OCI-LY7 (cell line): ENCODE measurements around the gene STK10. TPM values are rescaled to one million over a fixed set of nuclear protein-coding genes. Genes with fewer than 3 reads are reported as not detected.

Experiments
- BruUV-seq: library from RNA; stranded (reverse); fragments of 400-500 nt; replicated peaks from 2 replicates; lab custom pipeline; 2021; lab: Mats Ljungman, UMichigan
- CTCF ChIA-PET: fragments of 300-600 bp; sonication (Branson Sonifier 250); formaldehyde crosslinking; loops from one replicate; lab custom pipeline; 2022; ENCODE audit warnings: antibody characterized with exemption; ENCODE audit not compliant: unreplicated experiment; lab: Charles Lee
- POLR2A ChIA-PET: fragments of 300-600 bp; sonication (Branson Sonifier 250); formaldehyde crosslinking; loops from one replicate; lab custom pipeline; 2022; ENCODE audit warnings: antibody characterized with exemption; lab: Charles Lee
- DNase-seq: peaks from one replicate; pipeline ENCODE4 v3.0.0-alpha.2; 2015; ENCODE audit warnings: low spot score
- H2AFZ ChIP-seq: fragments of 200-600 bp; sonication (generic), shearing (Covaris generic); 2 replicates; pipeline ENCODE4 v1.6.1; 2014; ENCODE audit warnings: mild to moderate bottlenecking, antibody characterized with exemption, low read length, moderate library complexity
- H3K27ac ChIP-seq: fragments of 200-600 bp; sonication (generic); 2 replicates; pipeline ENCODE4 v1.5.1; 2014; ENCODE audit warnings: mixed run types, low read depth, mild to moderate bottlenecking, moderate library complexity, low read length, inconsistent platforms; ENCODE audit not compliant: poor library complexity, severe bottlenecking
- H3K36me3 ChIP-seq: fragments of 200-600 bp; sonication (generic); 2 replicates; pipeline ENCODE4 v1.6.1; 2014; ENCODE audit warnings: mild to moderate bottlenecking, antibody characterized with exemption, low read length, moderate library complexity, mixed read lengths; ENCODE audit not compliant: insufficient read depth
- H3K4me1 ChIP-seq: fragments of 200-600 bp; sonication (generic); 2 replicates; pipeline ENCODE4 v1.5.1; 2014; ENCODE audit warnings: mild to moderate bottlenecking, low read length; ENCODE audit not compliant: insufficient read depth, poor library complexity, severe bottlenecking
- H3K4me2 ChIP-seq: fragments of 200-600 bp; sonication (generic); 2 replicates; pipeline ENCODE4 v1.6.1; 2014; ENCODE audit warnings: mild to moderate bottlenecking, low read length
- H3K4me3 ChIP-seq: fragments of 200-600 bp; sonication (generic); 2 replicates; pipeline ENCODE4 v1.5.1; 2014; ENCODE audit warnings: mild to moderate bottlenecking, low read depth, low read length; ENCODE audit not compliant: poor library complexity, severe bottlenecking
- H3K79me2 ChIP-seq: fragments of 200-600 bp; sonication (generic); 2 replicates; pipeline ENCODE4 v1.6.1; 2016; ENCODE audit warnings: low read depth, mild to moderate bottlenecking, low read length, moderate library complexity, mixed read lengths; ENCODE audit not compliant: insufficient read depth
- H3K9me2 ChIP-seq: fragments of 200-600 bp; sonication (generic); 2 replicates; pipeline ENCODE4 v1.6.1; 2016; ENCODE audit warnings: mild to moderate bottlenecking, low read length, mixed read lengths; ENCODE audit not compliant: insufficient read depth
- H3K9me3 ChIP-seq: fragments of 200-600 bp; sonication (generic); 2 replicates; pipeline ENCODE4 v1.6.1; 2014; ENCODE audit warnings: mild to moderate bottlenecking, mixed run types, low read length, mixed read lengths
- H4K20me1 ChIP-seq: fragments of 200-600 bp; sonication (generic); 2 replicates; pipeline ENCODE4 v1.6.1; 2014; ENCODE audit warnings: mild to moderate bottlenecking, antibody characterized with exemption, low read length, moderate library complexity, mixed read lengths; ENCODE audit not compliant: insufficient read depth
- CTCF ChIP-seq: fragments of 200-600 bp; sonication (generic); conservative IDR thresholded peaks from 2 replicates; pipeline ENCODE4 v1.5.1; 2014; ENCODE audit warnings: mild to moderate bottlenecking, antibody characterized with exemption, low read length, moderate library complexity, mixed read lengths
- EZH2phosphoT487 ChIP-seq: fragments of 200-600 bp; sonication (generic); IDR thresholded peaks from 2 replicates; pipeline ENCODE4 v1.6.1; 2018; ENCODE audit warnings: low read depth, borderline replicate concordance, mild to moderate bottlenecking, mixed run types, antibody characterized with exemption, low read length, moderate library complexity, mixed read lengths
- intact Hi-C: fragments of 100-400 bp; cut with micrococcal nuclease; formaldehyde crosslinking; loops from one replicate; pipeline ENCODE4 v1.10.0; 2022; ENCODE audit not compliant: unreplicated experiment
- total RNA-seq, 2 experiments: library from RNA; depleted of rRNA in 1 of 2; stranded (reverse); fragments of >200 nt in 1 of 2; shearing (Covaris generic) in 1 of 2; gene quantifications; 2 replicates each; pipeline ENCODE4 v1.2.3, GENCODE V29; 2014 to 2022

The STK10 gene
- total RNA-seq, 2 experiments from 2014 or later, result 53.7 to 89.7 TPM

- no peaks in the 10 kb centered on the region; the same call in 1 of the 2 replicates for H3K9me3 ChIP-seq
- H4K20me1 ChIP-seq, result no peaks in the 10 kb centered on the region
- ChIA-PET CTCF (interaction anchor here (0.6 to 0.9 kb wide), 2 partner anchors 9 to 13 kb away, joined by 3 to 4 read pairs; no protein-coding TSS in a partner anchor), POLR2A (interaction anchor here (0.6 to 2.7 kb wide), 6 partner anchors 8 to 1712 kb away, joined by 3 to 16 read pairs (median 4); partner anchors contain the start of gene STK10)
- peak; percentile 61 for DNase-seq
- no TSS peak for BruUV-seq
- H3K4me2 ChIP-seq, result peak overlapping the region; percentile 87
- peak overlapping the region; percentile 3; the same call in 1 of the 2 replicates for H2AFZ ChIP-seq
- intact Hi-C loops, result no loop called here
- peaks cover 80% of the 10 kb centered on the region for H3K79me2 ChIP-seq
- peaks cover 29% of the 10 kb centered on the region for H3K36me3 ChIP-seq
- peak overlapping the region; percentile 60 for H3K4me3 ChIP-seq
- H3K27ac ChIP-seq, result peak overlapping the region; percentile 87
- H3K4me1 ChIP-seq, result peaks cover 61% of the 10 kb centered on the region
- no peak for TF ChIP-seq CTCF
- TF ChIP-seq EZH2phosphoT487, result no peak
- H3K9me2 ChIP-seq, result no peaks in the 10 kb centered on the region
Measured at GRCh38 chr5:172178301-172178987, 9.6 kb downstream of the STK10 start.

DNA sequence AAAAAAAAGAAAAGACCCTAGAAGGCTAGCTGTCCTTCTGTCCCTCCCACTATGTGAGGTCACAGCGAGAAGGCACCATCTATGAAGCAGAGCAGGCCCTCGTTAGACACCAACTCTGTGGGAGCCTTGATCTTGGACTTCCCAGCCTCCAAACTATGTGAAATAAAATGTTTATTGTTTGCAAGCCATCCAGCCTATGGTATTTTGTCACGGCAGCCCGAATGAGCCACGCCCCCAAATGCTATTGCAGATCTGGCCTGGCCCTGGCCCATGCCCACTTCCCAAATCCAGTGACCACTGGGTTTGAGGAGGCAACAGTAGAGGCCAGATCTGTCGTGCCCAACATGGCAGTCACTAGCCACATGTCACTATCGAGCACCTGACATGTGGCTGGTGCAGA lies 10.8 kb downstream of the STK10 start:
- DNase-seq, result no peak
- POLR2A ChIA-PET, result interaction anchor here (1.0 to 4.8 kb wide), 4 partner anchors 9 to 62 kb away, joined by 3 to 45 read pairs (median 22); no protein-coding TSS in a partner anchor
- no TSS peak for BruUV-seq
- Histone ChIP-seq H3K36me3 (peaks cover 19% of the 10 kb centered on the region), H4K20me1 (no peaks in the 10 kb centered on the region), H3K9me2 (no peaks in the 10 kb centered on the region), H3K27ac (peak overlapping the region; percentile 87), H2AFZ (no peak overlapping the region), H3K4me2 (peak overlapping the region; percentile 16; the same call in 1 of the 2 replicates), H3K79me2 (peaks cover 78% of the 10 kb centered on the region), H3K9me3 (no peaks in the 10 kb centered on the region; the same call in 1 of the 2 replicates), H3K4me3 (no peak overlapping the region), H3K4me1 (peaks cover 66% of the 10 kb centered on the region)
- intact Hi-C loops, result no loop called here
- CTCF ChIA-PET, result interaction anchor here (1.3 kb wide), 1 partner anchor 11 kb away, joined by 3 read pairs; the partner anchor contains the start of gene STK10
- TF ChIP-seq EZH2phosphoT487, result no peak
- no peak for TF ChIP-seq CTCF
